Subcutaneous adipose tissue (tissue), 4 donors: Measurements from ENCODE around the gene AGBL1. TPM values are rescaled to one million over a fixed set of nuclear protein-coding genes. Genes with fewer than 3 reads are reported as not detected.

Experiments
- CTCF ChIP-seq: fragments of 450-650 bp; IDR thresholded peaks from one replicate; pipeline ENCODE4 v1.5.1; 2016; ENCODE audit warnings: low read depth, mild to moderate bottlenecking, control low read depth, antibody characterized with exemption, moderate library complexity
- total RNA-seq, 4 donors: library from RNA; depleted of rRNA; stranded (reverse); fragments of >200 nt; gene quantifications; one replicate each; pipeline ENCODE4 v1.1.0, GENCODE V29; 2016

Gene AGBL1
- total RNA-seq, 4 donors from 2014 or later: not detected

DNA sequence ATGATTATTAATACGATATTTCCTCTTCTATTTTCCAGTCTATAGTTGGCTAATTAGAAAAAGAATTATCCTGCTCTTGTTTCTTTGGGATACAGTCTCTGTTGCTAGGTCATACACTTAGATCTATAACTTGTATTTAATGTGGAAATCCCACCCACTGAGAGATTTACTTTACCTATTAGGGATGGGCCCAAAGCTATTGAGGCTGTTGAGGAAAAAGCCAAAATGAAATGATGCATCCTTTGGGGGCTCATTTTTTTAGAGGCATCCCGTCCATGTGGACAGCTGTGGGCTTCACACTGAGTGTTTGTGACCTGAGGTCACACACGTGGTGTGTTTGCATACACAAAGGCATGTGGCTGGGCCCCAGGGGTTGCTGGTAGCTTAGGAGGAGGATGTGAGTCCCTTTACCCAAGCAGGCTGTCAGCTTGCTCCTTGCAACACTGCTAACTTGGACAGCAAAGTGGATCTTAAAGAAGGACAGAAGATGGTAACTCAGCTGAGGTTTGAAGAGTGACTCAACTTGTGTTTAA is 477.4 kb downstream of the AGBL1 start:
- no peak for TF ChIP-seq CTCF

DNA sequence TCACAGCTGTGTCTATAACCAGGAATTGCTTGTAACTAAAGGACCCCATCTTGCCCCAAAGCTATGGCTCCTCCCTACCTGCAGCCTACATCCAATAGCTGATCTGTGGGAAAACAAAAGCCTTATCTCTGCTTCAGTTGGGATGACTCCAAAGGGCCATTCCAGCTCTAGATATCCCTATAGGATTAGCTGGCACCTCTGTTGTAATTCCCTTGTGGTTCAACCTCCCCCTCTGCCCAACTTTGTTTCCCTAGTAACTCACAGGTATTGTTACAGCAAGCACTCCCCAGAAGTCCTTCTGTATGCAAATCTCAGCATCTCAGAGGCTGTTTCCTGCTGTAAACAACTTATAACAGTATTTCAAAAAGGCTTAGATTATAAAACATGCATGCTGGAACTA is 478.6 kb downstream of the AGBL1 start:
- TF ChIP-seq CTCF: no peak

- no peak for TF ChIP-seq CTCF
Measured at GRCh38 chr15:86558686-86559085, 479.0 kb downstream of the AGBL1 start.

- no peak for TF ChIP-seq CTCF
Measured at GRCh38 chr15:86568378-86568777, 488.7 kb downstream of the AGBL1 start.

GRCh38 chr15:86570738-86571137 is 491.1 kb downstream of the AGBL1 start:
- TF ChIP-seq CTCF: no peak

DNA sequence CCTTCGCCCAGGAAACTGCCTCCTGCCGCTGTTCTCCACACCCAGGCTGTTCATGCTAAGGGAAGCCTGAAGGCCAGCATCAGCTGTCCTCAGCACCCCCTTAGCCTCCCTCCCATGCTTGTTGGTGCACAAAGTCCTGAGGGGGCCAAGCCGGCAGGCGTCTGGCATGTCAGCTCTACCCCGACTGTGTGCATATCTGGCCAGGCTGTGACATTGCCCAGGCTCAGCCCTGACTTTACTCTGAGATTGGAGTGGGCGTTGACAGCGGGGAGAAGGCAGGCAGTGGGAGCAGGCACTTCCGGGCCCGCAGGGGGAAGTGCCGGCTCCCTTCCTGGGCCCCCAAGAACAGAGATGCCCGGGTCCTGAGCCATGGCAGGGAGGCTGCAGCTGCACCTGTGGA is 492.2 kb downstream of the AGBL1 start:
- TF ChIP-seq CTCF: no peak

GRCh38 chr15:86572368-86572841 is 492.7 kb downstream of the AGBL1 start:
- no peak for TF ChIP-seq CTCF

DNA sequence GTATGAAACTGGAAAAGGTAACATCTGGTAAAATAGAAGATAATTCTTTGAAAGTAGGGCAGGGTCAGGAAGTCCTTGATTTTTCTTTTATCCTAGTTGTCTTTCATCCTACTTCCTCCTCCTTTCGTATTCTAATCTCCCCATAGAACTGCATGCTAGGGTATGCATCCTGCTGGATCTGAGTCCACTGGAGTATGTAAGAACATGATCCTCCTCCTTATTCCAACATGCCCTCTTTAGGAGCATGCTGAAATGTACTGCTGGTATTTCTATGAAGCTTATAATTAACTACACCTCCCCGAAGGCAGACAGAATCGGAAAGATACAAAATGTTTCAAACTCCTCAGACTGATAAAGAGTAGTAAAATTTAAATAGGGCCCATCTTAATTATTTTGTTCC is 493.8 kb downstream of the AGBL1 start:
- no peak for TF ChIP-seq CTCF
